H1 (cell line): ENCODE data around the gene XCL1. TPM values are rescaled to one million over a fixed set of nuclear protein-coding genes. Genes with fewer than 3 reads are reported as not detected.

Experiments used
- polyA plus RNA-seq, 7 experiments: library from polyadenylated mRNA; depleted of rRNA in 3 of 7; stranded (reverse) in 5 of 7; unstranded in 2 of 7; fragments of >200 nt in 5 of 7; fragments of 200-250 nt in 2 of 7; gene quantifications; 1 replicate in 5 of 7; 2 replicates in 1 of 7; 4 replicates in 1 of 7; pipeline versions ENCODE4 v1.2.1 to v1.2.3, GENCODE V29; 2011 to 2013; ENCODE audit warnings: missing spikeins in 2 of 7, mixed read lengths in 2 of 7
- total RNA-seq: library from RNA; stranded (reverse); fragmentation: NEBNext Ultra II Directional; extraction: Animal tissue kit (Norgen Biotek cat#: 25700); gene quantifications from 2 replicates; pipeline ENCODE4 v1.2.1, GENCODE V29; 2021
- TF ChIP-seq, protein P1 (sequence below), 3 experiments: IDR thresholded peaks; 1 replicate in 2 of 3; 2 replicates in 1 of 3; pipeline versions ENCODE4 v1.5.1 to v1.6.1; 2011; ENCODE audit warnings: low read length in 3 of 3, mild to moderate bottlenecking in 3 of 3, inconsistent platforms in 2 of 3, low read depth in 1 of 3, moderate library complexity in 1 of 3; ENCODE audit not compliant: insufficient read depth in 1 of 3; ENCODE audit errors: control extremely low read depth in 1 of 3
- TF ChIP-seq, protein P2 (sequence below): IDR thresholded peaks from 2 replicates; pipeline ENCODE4 v1.6.1; 2012; ENCODE audit warnings: inconsistent platforms

Gene XCL1
- total and polyA plus RNA-seq, 2 of the 8 experiments (the other 6 are each of a cell fraction or from before 2014, with no cell fraction given), result 0.39 to 0.63 TPM

DNA sequence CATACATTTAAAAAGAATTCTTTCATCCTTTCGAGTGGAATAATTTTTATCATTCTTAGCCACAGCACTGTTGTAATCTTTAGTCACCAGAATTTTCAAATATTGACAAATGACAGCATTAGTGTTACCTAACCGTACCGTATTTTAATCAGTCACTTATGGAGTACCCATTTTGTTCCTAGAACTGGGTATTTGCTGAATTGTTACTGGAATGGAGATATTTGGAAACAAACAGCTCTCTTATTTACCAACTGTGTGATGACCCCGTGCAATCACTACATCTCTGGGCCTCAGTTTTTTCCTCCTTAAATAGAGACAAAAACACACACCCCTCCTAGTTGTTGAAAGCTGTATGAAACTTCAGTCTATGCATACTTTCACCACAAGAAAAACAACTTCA is 24.7 kb upstream of the XCL1 start (continued):
- TF ChIP-seq, protein P1, sequence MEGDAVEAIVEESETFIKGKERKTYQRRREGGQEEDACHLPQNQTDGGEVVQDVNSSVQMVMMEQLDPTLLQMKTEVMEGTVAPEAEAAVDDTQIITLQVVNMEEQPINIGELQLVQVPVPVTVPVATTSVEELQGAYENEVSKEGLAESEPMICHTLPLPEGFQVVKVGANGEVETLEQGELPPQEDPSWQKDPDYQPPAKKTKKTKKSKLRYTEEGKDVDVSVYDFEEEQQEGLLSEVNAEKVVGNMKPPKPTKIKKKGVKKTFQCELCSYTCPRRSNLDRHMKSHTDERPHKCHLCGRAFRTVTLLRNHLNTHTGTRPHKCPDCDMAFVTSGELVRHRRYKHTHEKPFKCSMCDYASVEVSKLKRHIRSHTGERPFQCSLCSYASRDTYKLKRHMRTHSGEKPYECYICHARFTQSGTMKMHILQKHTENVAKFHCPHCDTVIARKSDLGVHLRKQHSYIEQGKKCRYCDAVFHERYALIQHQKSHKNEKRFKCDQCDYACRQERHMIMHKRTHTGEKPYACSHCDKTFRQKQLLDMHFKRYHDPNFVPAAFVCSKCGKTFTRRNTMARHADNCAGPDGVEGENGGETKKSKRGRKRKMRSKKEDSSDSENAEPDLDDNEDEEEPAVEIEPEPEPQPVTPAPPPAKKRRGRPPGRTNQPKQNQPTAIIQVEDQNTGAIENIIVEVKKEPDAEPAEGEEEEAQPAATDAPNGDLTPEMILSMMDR (IDR thresholded peaks at IDR 0.05; ENCODE audit: control extremely low read depth in 1 of 3, insufficient read depth in 1 of 3, low read depth in 1 of 3, low read length in 3 of 3), result no peak
- TF ChIP-seq, protein P2, sequence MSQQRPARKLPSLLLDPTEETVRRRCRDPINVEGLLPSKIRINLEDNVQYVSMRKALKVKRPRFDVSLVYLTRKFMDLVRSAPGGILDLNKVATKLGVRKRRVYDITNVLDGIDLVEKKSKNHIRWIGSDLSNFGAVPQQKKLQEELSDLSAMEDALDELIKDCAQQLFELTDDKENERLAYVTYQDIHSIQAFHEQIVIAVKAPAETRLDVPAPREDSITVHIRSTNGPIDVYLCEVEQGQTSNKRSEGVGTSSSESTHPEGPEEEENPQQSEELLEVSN, result no peak
